Activated CD4-positive, alpha-beta T cell treated with anti-CD3 and anti-CD28 coated beads, Interleukin-2, amount 50 U/mL, for 48 hours (primary cell): ENCODE results near the gene EEF2K.
"Not testable (repeated sequence)": the region's sequence is repeated elsewhere in the genome, so short reads cannot be mapped to it uniquely, and the experiment has no call there.

Experiments
- DNase-seq, 2 experiments: peaks; one replicate each; pipeline ENCODE4 v3.0.0-alpha.2; 2020

Gene EEF2K

GRCh38 chr16:22297114-22297870, 91.2 kb downstream of the EEF2K start, which contains the start of gene POLR3E:
POLR3E (plus strand) TSS chr16:22297409; CDS start chr16:22302969, 5,560 bp downstream.
- DNase-seq = peak; percentile 100

- DNase-seq = peak; percentile 69 to 75
Observed at GRCh38 chr16:22297871-22298733, 92.0 kb downstream of the EEF2K start.

- DNase-seq = no peak
Observed at GRCh38 chr16:22299036-22299435, 93.0 kb downstream of the EEF2K start.

GRCh38 chr16:22300427-22301071, 94.5 kb downstream of the EEF2K start:
- DNase-seq = peak; percentile 44 to 56

GRCh38 chr16:22301423-22301822, 95.3 kb downstream of the EEF2K start:
- DNase-seq = not testable (repeated sequence)

- DNase-seq = no peak
Observed at GRCh38 chr16:22302776-22303363, 96.8 kb downstream of the EEF2K start.

- no peak for DNase-seq
Observed at GRCh38 chr16:22304411-22304810, 98.3 kb downstream of the EEF2K start.

GRCh38 chr16:22306788-22307187, 100.7 kb downstream of the EEF2K start:
- DNase-seq = no peak

GRCh38 chr16:22307838-22308237, 101.8 kb downstream of the EEF2K start:
- no peak for DNase-seq

GRCh38 chr16:22308824-22309520, 102.9 kb downstream of the EEF2K start:
- DNase-seq = no peak

GRCh38 chr16:22311520-22311919, 105.4 kb downstream of the EEF2K start:
- DNase-seq = no peak

- DNase-seq = no peak
Observed at GRCh38 chr16:22312897-22313781, 107.1 kb downstream of the EEF2K start.

GRCh38 chr16:22313876-22314470, 107.9 kb downstream of the EEF2K start:
- no peak for DNase-seq

- DNase-seq = no peak
Observed at GRCh38 chr16:22314661-22315626, 108.9 kb downstream of the EEF2K start.

GRCh38 chr16:22315979-22316378, 109.9 kb downstream of the EEF2K start:
- no peak for DNase-seq

- no peak for DNase-seq
Observed at GRCh38 chr16:22316411-22316811, 110.3 kb downstream of the EEF2K start.

- no peak for DNase-seq
Observed at GRCh38 chr16:22317001-22317530, 111.0 kb downstream of the EEF2K start.

GRCh38 chr16:22317625-22318024, 111.5 kb downstream of the EEF2K start:
- DNase-seq = no peak

GRCh38 chr16:22318690-22319358, 112.7 kb downstream of the EEF2K start:
- DNase-seq = peak; percentile 64 to 74
